Anterior cingulate cortex (tissue), 58 donors: ENCODE results near the gene TECTB.

Source experiments
- DNase-seq, 58 donors: peaks; one replicate each; lab custom pipeline; 2025; lab: John Stamatoyannopoulos, UW

TECTB gene

GRCh38 chr10:112344261-112344660 lies 61.1 kb downstream of the TECTB start:
- DNase-seq, result no peak

GRCh38 chr10:112345202-112345601 lies 62.0 kb downstream of the TECTB start:
- DNase-seq, result no peak

- no peak for DNase-seq
These were observed 62.5 kb downstream of the TECTB start for GRCh38 chr10:112345743-112346142.

- DNase-seq, result no peak
These were observed 63.6 kb downstream of the TECTB start for GRCh38 chr10:112346774-112347173.

- no peak for DNase-seq
These were observed 64.8 kb downstream of the TECTB start for GRCh38 chr10:112347709-112348671.

GRCh38 chr10:112348759-112349158 lies 65.6 kb downstream of the TECTB start:
- DNase-seq, result peak in 1 of 58 donors; percentile 42

GRCh38 chr10:112349521-112350085 lies 66.4 kb downstream of the TECTB start:
- no peak for DNase-seq

- DNase-seq, result no peak
These were observed 67.9 kb downstream of the TECTB start for GRCh38 chr10:112351146-112351545.

- DNase-seq, result no peak
These were observed 68.8 kb downstream of the TECTB start for GRCh38 chr10:112352044-112352443.

- DNase-seq, result no peak
These were observed 69.8 kb downstream of the TECTB start for GRCh38 chr10:112353046-112353445.
